ENCODE data around the gene UPB1. TPM values are rescaled to one million over a fixed set of nuclear protein-coding genes. Genes with fewer than 3 reads are reported as not detected.

UPB1 gene
- total and polyA plus RNA-seq, 9 of the 15 experiments (the other 6 are each of a cell fraction or from before 2014, with no cell fraction given): 0.06 to 0.11 TPM; not detected in 7

GRCh38 chr22:24555165-24556039 lies 60.3 kb downstream of the UPB1 start, which contains the start of gene SNRPD3 (continued):
- TF ChIP-seq, protein P1, sequence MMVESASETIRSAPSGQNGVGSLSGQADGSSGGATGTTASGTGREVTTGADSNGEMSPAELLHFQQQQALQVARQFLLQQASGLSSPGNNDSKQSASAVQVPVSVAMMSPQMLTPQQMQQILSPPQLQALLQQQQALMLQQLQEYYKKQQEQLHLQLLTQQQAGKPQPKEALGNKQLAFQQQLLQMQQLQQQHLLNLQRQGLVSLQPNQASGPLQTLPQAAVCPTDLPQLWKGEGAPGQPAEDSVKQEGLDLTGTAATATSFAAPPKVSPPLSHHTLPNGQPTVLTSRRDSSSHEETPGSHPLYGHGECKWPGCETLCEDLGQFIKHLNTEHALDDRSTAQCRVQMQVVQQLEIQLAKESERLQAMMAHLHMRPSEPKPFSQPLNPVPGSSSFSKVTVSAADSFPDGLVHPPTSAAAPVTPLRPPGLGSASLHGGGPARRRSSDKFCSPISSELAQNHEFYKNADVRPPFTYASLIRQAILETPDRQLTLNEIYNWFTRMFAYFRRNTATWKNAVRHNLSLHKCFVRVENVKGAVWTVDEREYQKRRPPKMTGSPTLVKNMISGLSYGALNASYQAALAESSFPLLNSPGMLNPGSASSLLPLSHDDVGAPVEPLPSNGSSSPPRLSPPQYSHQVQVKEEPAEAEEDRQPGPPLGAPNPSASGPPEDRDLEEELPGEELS (CRISPR knock-in tag; IDR thresholded peaks at IDR 0.05; ENCODE audit: borderline replicate concordance): no peak
- TF ChIP-seq SPI1 (IDR thresholded peaks at IDR 0.05; ENCODE audit: borderline replicate concordance, low read depth, low read length): peak; percentile 37; the same call in 1 of the 2 replicates
- TF ChIP-seq SRF (CRISPR knock-in tag; IDR thresholded peaks at IDR 0.05): no peak
- TF ChIP-seq TAF15 (IDR thresholded peaks at IDR 0.05; ENCODE audit: low read depth, low read length): no peak
- TF ChIP-seq, protein P2, sequence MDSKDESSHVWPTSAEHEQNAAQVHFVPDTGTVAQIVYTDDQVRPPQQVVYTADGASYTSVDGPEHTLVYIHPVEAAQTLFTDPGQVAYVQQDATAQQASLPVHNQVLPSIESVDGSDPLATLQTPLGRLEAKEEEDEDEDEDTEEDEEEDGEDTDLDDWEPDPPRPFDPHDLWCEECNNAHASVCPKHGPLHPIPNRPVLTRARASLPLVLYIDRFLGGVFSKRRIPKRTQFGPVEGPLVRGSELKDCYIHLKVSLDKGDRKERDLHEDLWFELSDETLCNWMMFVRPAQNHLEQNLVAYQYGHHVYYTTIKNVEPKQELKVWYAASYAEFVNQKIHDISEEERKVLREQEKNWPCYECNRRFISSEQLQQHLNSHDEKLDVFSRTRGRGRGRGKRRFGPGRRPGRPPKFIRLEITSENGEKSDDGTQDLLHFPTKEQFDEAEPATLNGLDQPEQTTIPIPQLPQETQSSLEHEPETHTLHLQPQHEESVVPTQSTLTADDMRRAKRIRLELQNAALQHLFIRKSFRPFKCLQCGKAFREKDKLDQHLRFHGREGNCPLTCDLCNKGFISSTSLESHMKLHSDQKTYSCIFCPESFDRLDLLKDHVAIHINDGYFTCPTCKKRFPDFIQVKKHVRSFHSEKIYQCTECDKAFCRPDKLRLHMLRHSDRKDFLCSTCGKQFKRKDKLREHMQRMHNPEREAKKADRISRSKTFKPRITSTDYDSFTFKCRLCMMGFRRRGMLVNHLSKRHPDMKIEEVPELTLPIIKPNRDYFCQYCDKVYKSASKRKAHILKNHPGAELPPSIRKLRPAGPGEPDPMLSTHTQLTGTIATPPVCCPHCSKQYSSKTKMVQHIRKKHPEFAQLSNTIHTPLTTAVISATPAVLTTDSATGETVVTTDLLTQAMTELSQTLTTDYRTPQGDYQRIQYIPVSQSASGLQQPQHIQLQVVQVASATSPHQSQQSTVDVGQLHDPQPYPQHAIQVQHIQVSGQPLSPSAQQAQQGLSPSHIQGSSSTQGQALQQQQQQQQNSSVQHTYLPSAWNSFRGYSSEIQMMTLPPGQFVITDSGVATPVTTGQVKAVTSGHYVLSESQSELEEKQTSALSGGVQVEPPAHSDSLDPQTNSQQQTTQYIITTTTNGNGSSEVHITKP (IDR thresholded peaks at IDR 0.05; ENCODE audit: partially characterized antibody): no peak
- TF ChIP-seq NFXL1 (CRISPR knock-in tag; IDR thresholded peaks at IDR 0.05): no peak
- TF ChIP-seq GTF2F1 (IDR thresholded peaks at IDR 0.05; ENCODE audit: low read depth, low read length): no peak
- no peak for TF ChIP-seq MCM3 (IDR thresholded peaks at IDR 0.05)
- TF ChIP-seq DACH1 (IDR thresholded peaks at IDR 0.05; ENCODE audit: partially characterized antibody): no peak
- TF ChIP-seq GTF2E2 (tag; IDR thresholded peaks at IDR 0.05): peak; percentile 93
- TF ChIP-seq RFX1 (IDR thresholded peaks at IDR 0.05): no peak
- peak; percentile 15; the same call in 1 of the 2 replicates for TF ChIP-seq NCOR1 (IDR thresholded peaks at IDR 0.05)
- TF ChIP-seq, protein P3, sequence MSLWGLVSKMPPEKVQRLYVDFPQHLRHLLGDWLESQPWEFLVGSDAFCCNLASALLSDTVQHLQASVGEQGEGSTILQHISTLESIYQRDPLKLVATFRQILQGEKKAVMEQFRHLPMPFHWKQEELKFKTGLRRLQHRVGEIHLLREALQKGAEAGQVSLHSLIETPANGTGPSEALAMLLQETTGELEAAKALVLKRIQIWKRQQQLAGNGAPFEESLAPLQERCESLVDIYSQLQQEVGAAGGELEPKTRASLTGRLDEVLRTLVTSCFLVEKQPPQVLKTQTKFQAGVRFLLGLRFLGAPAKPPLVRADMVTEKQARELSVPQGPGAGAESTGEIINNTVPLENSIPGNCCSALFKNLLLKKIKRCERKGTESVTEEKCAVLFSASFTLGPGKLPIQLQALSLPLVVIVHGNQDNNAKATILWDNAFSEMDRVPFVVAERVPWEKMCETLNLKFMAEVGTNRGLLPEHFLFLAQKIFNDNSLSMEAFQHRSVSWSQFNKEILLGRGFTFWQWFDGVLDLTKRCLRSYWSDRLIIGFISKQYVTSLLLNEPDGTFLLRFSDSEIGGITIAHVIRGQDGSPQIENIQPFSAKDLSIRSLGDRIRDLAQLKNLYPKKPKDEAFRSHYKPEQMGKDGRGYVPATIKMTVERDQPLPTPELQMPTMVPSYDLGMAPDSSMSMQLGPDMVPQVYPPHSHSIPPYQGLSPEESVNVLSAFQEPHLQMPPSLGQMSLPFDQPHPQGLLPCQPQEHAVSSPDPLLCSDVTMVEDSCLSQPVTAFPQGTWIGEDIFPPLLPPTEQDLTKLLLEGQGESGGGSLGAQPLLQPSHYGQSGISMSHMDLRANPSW (CRISPR knock-in tag; IDR thresholded peaks at IDR 0.05): no peak
- 0 out of 4 replicates have a peak, but pooled peaks of 1 of the 2 experiments have one; percentile 35 for TF ChIP-seq TEAD1 (CRISPR knock-in tag; IDR thresholded peaks at IDR 0.05)
- TF ChIP-seq FOXM1 (IDR thresholded peaks at IDR 0.05; ENCODE audit: low read depth): 0 out of 2 replicates have a peak, but pooled peaks have one; percentile 22
- TF ChIP-seq FOXM1 (CRISPR knock-in tag; IDR thresholded peaks at IDR 0.05; ENCODE audit: low read depth): no peak
- 0 out of 2 replicates have a peak, but pooled peaks have one; percentile 4 for TF ChIP-seq ZNF41 (CRISPR knock-in tag; conservative IDR thresholded peaks at IDR 0.05)
- no peak for TF ChIP-seq SMAD3 (CRISPR knock-in tag; conservative IDR thresholded peaks at IDR 0.05)
- TF ChIP-seq MCM5 (IDR thresholded peaks at IDR 0.05; ENCODE audit: low read depth): no peak
- TF ChIP-seq HNRNPL (IDR thresholded peaks at IDR 0.05; ENCODE audit: low read depth, low read length): no peak
- no peak for TF ChIP-seq ZNF780A (CRISPR knock-in tag; IDR thresholded peaks at IDR 0.05)

Data from K562 (cell line).